GDM1 (cell line): ENCODE results near the gene FOXK2.
"Not testable (repeated sequence)": the region's sequence is repeated elsewhere in the genome, so short reads cannot be mapped to it uniquely, and the experiment has no call there.

Experiments
- DNase-seq: peaks from one replicate; lab custom pipeline; 2025; lab: John Stamatoyannopoulos, UW

FOXK2 gene

DNA sequence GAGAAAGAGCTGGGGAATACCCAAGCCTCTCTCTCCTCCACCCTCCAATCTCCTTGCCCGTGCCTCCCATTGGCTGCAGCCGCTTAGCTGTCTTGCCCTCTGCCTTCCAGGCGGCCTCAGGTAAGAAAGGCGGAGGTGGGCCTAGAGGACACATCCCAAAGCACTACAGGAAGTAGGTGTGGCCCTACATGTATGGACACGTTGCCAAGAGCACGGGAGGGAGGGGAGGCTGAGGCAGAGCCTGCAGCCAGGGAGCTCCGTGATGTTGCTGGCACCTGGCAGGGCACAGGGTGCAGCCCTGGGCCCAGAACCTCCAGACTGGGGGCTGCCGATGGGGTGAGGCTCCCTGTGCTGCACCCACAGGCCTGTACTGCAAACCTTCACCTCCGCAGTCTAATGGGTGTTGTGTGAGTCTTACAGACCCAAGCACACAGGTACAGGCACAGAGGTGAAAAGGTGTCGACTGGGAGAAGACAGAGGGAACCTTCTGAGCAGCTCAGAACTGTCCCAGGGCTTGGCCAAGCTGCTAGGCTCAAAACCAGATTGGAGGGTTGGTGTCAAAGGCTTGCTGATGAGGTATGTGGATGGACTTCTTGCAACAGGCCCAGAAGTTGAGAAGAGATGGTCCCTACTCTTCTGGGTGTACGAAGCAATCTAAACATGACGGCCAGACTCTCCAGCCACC, 23.5 kb upstream of the FOXK2 start:
- DNase-seq, result no peak

DNA sequence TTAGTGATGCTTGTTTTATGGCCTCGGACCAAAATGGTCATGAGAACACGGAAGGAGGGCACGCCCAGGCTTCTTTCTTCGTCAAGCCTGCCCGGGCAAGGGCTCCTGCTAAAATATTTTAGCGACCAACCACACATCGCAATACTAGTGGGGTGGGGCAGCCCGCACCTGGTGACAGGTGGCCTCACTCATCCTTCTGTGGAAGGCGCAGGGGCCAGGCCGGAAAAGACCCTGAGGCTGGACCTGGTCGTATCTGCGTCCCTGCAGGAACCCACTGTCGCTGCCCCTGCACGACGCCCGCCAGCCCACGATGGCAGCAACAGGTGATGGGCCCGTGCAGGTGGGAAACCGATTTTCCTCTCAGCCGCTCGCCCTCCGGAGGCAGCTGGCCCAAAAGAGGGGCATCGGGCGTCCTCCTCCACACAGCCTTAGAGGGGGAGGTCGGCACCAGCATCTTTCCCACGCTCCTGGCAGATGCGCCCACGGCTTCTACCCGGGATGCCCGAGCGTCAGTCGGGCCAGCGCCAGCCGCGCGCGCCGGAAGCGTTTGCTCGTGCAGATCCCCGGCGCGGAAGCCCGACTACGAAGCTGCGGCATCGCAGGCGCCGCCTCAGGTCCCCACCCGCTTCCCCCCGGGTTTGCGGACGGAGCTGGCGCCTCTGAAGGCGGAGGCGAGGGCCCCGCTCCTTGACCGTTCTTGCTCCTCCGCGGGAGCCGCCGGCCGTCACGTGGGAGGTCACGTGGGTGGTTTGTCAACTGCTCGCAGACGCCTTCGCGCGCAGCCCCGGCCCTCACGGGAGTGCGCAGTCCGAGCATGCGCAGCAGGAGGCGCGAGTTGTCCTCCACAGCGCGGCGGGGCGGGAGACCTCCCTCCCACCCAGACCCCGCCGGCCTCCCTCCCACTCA, 22.8 kb upstream of the FOXK2 start:
- DNase-seq, result peak; percentile 91

DNA sequence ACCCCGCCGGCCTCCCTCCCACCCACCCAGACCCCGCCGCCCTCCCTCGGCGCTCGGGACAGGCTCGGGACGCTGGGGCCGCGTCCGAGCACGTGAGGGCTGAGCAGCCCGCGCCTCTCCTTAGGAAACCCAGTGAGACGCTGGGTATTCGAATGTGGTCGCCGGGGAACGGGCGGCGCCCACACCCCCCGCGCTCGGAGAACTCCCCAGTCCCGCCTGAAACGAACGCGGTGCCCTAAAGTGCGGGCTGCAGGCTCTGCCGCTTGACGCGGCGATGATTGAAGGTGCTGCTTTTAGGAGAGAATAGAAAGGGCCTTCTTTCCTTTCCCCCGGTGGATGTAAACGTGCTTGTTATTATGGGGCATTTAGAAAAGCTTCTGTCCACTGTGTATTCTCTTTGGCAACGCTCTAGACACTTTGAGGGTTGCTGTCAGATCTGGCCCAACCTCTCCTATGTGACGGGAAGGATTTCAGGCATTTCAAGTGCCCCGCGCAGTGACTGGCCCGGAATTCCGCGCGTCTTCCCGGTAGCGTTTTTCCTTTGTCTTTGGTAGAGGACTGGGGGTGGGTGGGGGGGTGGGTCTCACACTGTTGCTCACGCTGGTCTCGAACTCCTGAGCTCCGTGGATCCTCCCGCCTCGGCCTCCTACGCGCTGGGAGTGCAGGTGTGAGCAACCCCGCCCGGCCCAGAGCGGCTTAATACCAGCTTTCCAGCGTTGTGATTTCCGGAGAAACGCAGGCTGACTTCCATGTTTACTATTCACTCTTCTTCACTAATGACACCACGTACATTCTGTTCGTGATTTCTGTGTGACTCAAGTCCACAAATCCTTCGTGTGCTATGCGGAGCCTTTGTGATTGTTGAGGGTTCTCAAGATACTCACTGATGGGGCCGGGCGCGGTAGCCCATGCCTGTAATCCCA, 21.8 kb upstream of the FOXK2 start:
- no peak for DNase-seq

DNA sequence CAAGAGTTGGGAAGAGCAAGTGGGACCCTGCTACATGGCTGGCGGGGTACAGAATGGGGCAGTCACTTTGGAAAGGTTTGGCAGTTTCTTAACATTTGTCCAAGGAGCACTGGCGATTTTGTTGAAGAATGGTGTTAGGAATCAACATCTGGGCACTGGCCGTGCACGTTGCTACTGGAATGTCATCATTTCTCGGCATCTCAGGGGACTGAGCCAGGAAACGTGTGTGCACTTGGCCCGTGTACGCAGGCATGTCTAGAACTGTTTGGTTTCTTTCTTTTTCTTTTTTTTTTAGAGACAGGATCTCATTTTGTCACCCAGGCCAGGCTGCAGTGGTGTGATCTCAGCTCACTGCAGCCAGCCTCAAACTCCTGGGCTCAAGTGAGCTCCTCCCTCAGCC, 17.3 kb upstream of the FOXK2 start:
- no peak for DNase-seq

DNA sequence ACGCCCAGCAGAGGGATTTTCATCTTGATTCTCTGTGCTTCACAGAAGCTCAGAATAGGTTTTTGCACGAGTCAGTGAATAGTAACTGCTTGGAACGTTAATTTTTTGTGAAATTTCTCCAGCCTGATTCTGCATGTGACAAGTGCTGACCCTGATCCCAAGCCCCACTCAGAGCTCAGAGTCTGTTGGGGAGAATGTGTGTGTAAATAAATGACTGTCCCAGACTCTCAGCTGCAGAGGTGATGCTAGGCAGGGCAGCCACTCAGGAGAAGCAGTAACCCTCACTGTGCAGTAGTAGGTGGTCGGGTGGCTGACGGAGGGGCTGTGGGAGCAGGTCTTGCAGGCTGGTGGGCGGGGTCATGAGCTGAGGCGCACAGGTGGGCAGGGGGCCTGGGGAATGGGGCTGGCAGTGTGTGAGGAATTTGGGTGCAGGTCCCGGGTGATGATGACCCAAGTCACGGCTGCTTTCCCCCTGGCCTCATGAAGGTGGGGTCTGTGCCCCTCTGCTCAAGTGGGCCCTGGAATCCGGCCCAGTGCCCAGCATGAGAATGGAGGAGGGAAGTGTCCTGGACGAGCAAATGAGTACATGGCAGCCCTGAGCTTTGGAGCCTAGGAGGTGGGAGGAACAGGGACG, 16.3 kb upstream of the FOXK2 start:
- no peak for DNase-seq

DNA sequence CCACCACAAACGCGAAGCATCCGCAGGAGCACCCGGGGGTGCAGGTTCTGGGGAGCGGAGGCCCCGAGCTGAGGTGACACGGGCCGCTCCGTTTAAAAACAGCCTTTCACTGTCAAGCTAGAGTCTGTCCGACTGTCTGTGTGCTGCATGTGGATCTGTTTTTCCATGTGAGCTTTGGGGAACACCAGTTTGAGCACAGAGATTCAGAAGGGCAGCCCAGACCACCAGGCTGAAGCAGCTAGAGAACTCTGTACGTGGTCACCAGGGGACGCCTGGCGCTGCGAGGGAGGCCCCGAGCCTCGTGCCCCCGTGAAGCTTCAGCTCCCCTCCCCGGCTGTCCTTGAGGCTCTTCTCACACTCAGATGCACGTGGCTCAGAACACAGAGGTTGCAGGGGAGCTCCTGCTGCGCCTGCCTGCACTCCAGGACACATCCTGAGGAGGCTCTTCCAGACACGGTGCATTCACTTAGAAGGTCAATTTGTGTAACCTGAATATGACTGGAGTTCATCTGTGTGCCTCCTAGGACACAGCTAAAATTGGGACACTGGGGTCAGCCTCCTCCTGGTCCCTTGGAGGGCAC, 15.7 kb upstream of the FOXK2 start:
- DNase-seq, result no peak

DNA sequence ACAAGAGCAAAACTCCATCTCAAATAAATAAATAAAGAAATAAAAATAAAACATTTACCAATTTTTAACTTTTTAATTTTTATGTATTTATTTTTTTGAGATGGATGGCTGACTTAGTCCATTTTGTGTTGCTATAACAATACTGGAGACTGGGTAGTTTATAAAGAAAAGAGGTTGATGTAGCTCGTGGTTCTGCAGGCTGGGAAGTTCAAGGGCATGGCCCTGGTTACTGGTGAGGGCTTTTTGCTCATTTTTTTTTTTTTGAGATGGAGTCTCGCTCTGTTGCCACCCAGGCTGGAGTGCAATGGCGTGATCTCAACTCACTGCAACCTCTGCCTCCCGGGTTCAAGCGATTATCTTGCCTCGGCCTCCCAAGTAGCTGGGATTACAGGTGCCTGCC, 14.2 kb upstream of the FOXK2 start:
- DNase-seq, result no peak

DNA sequence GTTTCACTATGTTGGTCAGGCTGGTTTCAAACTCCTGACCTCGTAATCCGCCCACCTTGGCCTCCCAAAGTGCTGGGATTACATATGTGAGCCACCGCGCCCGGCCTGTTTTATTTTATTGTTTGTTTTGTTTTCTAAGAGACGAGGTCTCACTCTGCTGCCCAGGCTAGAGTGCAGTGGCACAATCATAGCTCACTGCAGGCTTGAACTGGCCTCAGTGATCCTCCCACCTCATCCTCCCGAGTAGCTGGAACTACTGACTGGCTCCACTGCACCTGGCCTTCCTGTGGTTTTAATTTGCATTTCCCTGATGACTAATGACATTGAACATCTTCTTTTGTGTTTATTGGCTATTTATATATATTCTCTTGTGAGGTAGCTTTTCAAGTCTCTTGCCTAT, 13.1 kb upstream of the FOXK2 start:
- not testable (repeated sequence) for DNase-seq

DNA sequence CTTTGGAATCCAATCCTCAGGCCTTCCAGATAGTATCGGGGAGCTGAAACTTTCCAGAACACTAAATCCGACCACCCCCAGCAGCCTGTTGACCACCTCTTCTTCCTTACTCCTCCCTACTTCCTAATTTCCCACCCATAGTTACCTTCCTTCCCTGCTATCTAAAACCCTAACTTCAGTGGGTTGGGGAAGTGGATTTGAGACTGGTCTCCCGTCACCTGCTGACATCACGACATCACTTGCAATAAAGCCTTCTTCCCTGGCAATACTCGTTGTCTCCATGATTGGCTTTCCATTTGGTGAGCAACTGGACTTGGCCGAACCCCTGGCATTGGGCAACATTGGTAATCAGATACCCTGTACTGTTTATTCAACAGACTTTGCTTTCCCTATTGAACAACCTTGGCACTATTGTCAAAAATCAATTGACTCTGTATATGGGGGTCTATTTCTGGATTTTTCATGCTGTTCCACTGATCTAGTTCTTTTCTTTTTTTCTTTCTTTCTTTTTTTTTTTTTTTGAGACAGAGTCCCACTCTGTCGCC, 11.8 kb upstream of the FOXK2 start:
- no peak for DNase-seq

DNA sequence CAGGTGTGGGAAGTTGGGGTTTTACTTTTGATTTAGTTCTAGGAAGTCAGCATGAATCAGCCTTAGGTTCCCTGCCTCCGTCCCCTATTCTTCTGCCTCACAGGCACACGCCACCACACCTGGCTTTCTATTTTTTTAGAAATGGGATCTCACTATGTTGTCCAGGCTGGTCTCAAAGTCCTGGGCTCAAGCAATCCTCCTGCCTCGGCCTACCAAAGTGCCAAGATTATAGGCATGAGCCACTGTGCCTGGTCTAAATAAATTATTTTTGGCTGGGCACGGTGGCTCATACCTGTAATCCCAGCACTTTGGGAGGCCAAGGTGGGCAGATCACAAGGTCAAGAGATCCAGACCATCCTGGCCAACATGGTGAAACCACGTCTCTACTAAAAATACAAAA, 7.9 kb upstream of the FOXK2 start:
- not testable (repeated sequence) for DNase-seq

DNA sequence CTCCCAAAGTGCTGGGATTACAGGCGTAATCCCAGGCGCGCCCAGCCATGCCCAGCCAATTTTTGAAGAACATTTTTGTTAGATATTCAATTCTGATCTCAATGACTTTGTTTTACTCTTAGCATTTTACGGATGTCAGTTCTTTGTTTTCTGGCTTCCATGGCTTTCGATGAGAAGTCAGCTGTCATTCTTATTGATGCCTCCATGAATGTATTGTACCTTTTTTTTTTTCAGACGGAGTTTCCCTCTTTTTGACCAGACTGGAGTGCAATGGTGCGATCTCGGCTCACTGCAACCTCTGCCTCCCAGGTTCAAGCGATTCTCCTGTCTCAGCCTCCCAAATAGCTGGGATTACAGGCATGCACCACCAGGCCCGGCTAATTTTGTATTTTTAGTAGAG, 5.7 kb upstream of the FOXK2 start:
- DNase-seq, result not testable (repeated sequence)

DNA sequence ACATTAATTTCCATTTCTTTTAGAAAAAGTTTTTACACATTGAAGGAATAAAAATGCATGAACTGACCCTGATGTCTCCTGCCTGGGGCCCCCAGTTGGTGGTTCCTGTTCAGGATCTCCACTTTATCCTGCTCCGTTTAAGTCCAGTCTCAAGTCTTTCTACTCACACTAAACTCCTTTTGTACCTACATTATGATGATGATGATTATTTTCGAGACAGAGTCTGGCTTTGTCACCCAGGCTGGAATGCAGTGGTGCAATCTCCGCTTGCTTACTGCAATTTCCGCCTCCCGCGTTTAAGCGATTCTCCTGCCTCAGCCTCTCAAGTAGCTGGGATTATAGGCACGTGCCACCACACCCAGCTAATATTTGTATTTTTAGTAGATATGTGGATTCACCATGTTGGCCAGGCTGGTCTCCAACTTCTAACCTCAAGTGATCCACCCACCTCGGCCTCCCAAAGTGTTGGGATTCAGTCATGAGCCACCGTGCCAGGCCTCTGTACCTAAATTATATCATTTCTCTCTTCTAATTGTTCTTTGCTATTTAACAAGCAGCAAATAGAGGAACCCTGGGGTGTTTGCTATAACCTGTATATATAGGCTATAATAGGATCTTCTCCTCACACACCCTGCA, 2.2 kb upstream of the FOXK2 start:
- no peak for DNase-seq

DNA sequence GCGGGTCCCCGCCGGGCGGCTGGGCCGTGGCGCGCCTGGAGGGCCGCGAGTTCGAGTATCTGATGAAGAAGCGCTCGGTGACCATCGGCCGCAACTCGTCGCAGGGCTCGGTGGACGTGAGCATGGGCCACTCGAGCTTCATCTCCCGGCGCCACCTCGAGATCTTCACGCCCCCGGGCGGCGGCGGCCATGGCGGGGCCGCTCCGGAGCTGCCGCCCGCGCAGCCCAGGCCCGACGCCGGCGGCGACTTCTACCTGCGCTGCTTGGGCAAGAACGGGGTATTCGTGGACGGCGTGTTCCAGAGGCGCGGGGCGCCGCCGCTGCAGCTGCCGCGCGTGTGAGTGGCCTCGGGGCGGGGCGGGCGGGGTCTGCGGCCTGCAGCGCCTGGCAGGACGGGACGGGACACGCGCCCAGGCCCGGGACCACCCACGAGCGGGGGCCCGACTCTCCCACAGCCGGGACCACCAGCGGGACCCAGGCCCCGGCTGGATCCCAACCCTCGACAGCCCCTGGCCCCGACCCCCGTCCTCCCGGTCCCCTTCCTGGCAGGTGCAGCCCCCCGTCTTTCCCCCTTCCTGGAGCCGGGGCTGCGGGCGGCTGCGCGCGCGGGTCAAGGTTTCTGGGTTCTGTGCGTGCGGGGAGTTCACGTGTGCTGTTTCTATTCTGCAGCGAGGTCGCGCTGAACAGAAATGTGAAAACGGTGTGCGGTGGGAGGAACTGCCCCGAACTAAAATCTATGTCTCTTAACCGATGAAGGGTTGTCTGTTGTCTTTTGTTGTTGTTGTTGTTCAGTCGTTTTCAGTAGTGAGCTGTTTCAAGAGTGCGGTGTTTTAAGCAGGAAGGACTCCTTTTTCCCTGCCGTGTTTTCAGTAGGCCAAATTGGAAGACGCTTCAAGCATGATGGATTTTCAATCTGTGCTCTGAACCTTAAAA, 705 bp downstream of the FOXK2 start:
- DNase-seq, result no peak

DNA sequence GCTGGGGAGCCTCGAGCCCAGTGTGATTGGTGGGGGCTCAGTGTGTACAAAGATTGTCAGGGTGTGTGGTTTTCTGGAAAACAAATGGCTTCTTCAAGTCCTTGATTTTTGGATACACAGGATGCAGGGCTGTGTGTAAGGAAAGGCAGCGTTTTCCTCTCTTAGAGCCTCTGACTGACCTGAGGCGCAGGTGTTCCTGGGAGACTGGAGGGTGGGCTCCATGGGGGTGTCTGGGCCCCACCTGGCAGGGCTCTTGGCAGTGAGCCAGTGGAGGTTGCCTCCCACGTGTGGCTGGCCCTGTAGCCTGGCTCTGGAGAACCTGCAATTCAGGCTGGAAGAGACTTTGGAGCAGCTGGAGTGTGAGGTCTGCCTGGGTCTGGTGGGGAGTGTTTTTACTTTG, 5.0 kb downstream of the FOXK2 start:
- DNase-seq, result no peak

DNA sequence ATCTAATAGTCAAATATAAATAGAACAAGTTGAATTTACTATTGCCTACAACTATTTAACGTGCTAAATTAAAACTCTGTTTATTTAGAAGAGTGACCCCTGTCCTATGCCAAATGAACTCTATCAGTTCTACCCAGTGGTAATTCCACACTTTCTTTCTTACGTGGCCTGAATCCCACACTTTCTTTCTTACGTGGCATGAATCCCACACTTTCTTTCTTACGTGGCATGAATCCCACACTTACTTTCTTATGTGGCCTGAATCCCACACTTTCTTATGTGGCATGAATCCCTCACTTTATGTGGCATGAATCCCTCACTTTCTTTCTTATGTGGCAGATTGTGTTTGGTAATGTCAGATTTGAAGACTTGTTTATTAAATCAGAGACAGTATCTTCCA, 6.2 kb downstream of the FOXK2 start:
- DNase-seq, result no peak

DNA sequence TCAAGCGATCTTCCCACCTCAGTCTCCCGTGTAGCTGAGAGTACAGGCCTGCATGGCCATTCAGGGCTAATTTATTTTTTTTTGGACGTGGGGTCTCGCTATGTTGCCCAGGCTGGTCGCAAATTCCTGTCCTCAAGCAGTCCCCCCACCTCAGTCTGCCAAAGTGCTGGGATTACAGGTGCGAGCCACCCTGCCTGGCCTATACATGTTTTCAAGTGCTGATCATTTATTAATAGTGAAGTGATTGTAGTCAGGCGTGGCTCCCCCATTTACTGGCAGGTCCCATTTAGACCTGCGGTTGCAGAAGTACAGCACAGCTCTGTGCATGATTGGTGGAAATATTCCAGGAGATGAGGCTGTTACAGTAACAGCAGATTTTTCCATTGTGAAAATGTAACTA, 8.4 kb downstream of the FOXK2 start:
- no peak for DNase-seq

DNA sequence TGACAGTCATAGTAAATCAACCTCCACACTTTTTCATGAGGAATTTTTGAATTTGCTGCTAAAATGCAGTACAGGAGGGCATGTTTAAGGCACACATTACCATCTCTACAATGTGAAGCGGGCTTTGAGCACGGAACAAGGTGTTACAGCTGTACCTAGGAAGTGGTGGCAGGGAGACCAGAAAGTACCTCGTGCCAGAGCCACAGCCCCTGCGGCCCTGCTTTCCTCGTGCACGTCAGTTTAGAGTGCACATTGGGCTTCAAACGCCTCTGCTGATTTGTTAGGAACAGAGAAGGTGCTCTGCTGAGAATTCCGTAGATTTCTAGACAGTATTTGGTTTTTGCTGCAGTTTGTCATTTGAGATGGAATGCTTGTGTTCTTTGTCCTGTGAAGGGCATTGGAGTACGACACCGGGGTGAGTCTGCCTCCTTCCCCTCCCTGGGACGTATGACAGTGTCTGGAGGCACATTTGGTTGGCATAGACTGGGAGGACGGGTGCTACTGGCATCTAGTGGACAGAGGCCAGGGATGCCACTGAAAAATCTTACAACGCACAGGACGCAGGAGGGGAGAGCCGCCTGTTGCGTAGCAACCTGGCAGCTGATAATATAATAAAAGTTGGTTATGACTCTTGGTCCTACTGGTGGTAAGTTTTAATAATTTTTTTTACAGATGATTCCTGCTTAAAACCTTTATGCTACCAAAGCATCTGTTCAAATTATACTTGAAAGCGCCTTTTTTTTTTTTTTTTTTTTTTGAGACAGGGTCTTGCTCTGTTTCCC, 9.1 kb downstream of the FOXK2 start:
- DNase-seq, result no peak

DNA sequence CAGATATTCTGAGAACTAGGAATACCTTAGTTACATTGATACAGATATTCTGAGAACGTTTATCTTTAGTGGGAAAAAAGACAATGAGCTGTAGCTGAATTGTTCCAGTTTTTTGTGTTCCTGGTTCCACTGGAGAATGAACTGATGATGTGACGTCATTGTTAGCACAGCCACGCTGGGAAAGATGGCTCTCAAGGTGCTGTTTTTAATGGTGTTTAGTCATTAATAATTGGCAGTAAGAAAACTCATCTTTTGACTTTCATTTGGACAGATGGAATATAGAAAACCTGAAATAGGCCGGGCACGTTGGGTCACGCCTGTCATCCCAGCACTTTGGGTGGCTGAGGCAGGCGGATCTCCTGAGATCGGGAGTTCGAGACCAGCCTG, 10.4 kb downstream of the FOXK2 start:
- DNase-seq, result no peak

DNA sequence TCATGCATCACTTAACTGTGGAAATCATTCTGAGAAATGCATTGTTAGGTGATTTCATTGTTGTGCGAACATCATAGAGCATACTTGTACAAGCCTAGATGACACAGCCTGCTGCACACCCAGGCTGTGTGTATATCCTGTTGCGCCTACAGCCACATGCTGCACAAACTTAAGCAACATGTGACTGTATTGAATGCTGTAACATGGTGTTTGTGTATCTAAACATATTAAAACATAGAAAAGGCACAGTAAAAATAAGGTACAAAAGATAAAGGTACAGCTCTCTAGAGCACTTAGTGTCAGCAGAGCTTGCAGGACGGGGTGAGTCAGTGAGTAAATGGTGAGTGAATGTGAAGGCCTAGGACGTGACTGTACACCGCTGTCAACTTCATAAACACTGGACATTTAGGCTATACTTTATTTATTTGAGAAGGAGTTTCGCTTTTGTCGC, 11.9 kb downstream of the FOXK2 start:
- DNase-seq, result no peak
